ENCODE results near the gene LRRC53.

Gene LRRC53

GRCh38 chr1:74470936-74471335 is 41.5 kb downstream of the LRRC53 start:
- no peak overlapping the region for H2BK120ac ChIP-seq (ENCODE audit: insufficient read depth, low read length, poor library complexity)

DNA sequence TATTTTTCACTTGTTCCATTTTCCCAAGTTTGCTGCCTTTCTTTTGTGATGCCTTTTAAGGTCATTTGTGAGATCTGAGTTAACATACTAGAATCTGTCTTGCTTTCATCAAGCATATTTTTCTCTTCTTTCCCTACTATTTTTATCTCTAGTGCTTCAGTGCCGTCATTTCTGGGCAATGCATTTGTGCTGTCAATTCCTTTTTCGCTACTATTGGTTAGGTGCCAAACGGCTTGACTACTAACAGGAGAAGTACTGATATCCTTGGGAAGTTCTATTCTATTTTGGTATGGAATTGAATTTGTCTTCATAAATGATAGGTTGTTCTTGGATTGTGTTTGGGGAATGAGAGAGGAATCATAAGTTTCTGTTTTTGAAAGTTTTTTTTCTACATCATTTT is 42.2 kb downstream of the LRRC53 start:
- no peak overlapping the region for H3K4me3 ChIP-seq (ENCODE audit: low read depth, low read length)
- no peak overlapping the region for H3K4me2 ChIP-seq (ENCODE audit: low read length)
- H3K79me2 ChIP-seq (ENCODE audit: control insufficient read depth, insufficient read depth, low read length, poor library complexity): no peaks in the 10 kb centered on the region
- no peak overlapping the region for H3K27ac ChIP-seq (ENCODE audit: low read depth, low read length)
- no peak overlapping the region for H3K18ac ChIP-seq (ENCODE audit: low read length)
- H3K14ac ChIP-seq (ENCODE audit: low read length): no peak overlapping the region
- no peak overlapping the region for H2BK12ac ChIP-seq (ENCODE audit: low read length)
- H3K23ac ChIP-seq (ENCODE audit: low read length): no peak overlapping the region
- H2AFZ ChIP-seq (ENCODE audit: insufficient read depth, low read length, poor library complexity): no peak overlapping the region
- H2BK120ac ChIP-seq (ENCODE audit: insufficient read depth, low read length, poor library complexity): no peak overlapping the region
- no peaks in the 10 kb centered on the region for H3K4me1 ChIP-seq (ENCODE audit: control insufficient read depth in 1 of 2, insufficient read depth in 2 of 2, low read length in 2 of 2)
- H3K36me3 ChIP-seq (ENCODE audit: control insufficient read depth in 1 of 2, insufficient read depth in 2 of 2, low read length in 2 of 2): no peaks in the 10 kb centered on the region
- H4K8ac ChIP-seq (ENCODE audit: low read depth, low read length): no peak overlapping the region
- H3K79me1 ChIP-seq (ENCODE audit: low read length): no peaks in the 10 kb centered on the region
- H2BK5ac ChIP-seq (ENCODE audit: low read depth, low read length, poor library complexity): no peak overlapping the region
- no peak overlapping the region for H3K9ac ChIP-seq (ENCODE audit: low read length)
- H2AK5ac ChIP-seq (ENCODE audit: low read length): no peak overlapping the region
- H4K91ac ChIP-seq (ENCODE audit: low read depth, low read length): no peak overlapping the region
- WGBS (ENCODE audit: extremely low coverage, insufficient coverage, insufficient read length): no CpG with 5 or more reads among the region's 3 CpGs
- peaks cover 3% of the 10 kb centered on the region for H3K9me3 ChIP-seq (ENCODE audit: insufficient read depth, low read depth, low read length)
- H3K4ac ChIP-seq (ENCODE audit: low read depth, low read length): no peak overlapping the region
- H4K12ac ChIP-seq (ENCODE audit: low read depth, low read length): no peak overlapping the region
- no peak for DNase-seq
- no peaks in the 10 kb centered on the region for H3K27me3 ChIP-seq (ENCODE audit: insufficient read depth, low read length)

More at GRCh38 chr1:74470936-74471335, 41.5 kb downstream of the LRRC53 start:
- Histone ChIP-seq H3K18ac (ENCODE audit: low read length) (no peak overlapping the region), H2AK5ac (ENCODE audit: low read length) (no peak overlapping the region), H4K8ac (ENCODE audit: low read depth, low read length) (no peak overlapping the region), H3K4ac (ENCODE audit: low read depth, low read length) (no peak overlapping the region), H4K91ac (ENCODE audit: low read depth, low read length) (no peak overlapping the region), H3K9ac (ENCODE audit: low read length) (no peak overlapping the region), H3K9me3 (ENCODE audit: insufficient read depth, low read depth, low read length) (no peaks in the 10 kb centered on the region), H3K79me1 (ENCODE audit: low read length) (no peaks in the 10 kb centered on the region), H3K27me3 (ENCODE audit: insufficient read depth, low read length) (no peaks in the 10 kb centered on the region), H2BK5ac (ENCODE audit: low read depth, low read length, poor library complexity) (no peak overlapping the region), H2AFZ (ENCODE audit: insufficient read depth, low read length, poor library complexity) (no peak overlapping the region), H2BK12ac (ENCODE audit: low read length) (no peak overlapping the region), H3K79me2 (ENCODE audit: control insufficient read depth, insufficient read depth, low read length, poor library complexity) (no peaks in the 10 kb centered on the region), H3K4me3 (ENCODE audit: low read depth, low read length) (no peak overlapping the region), H4K12ac (ENCODE audit: low read depth, low read length) (no peak overlapping the region), H3K4me1 (ENCODE audit: control insufficient read depth in 1 of 2, insufficient read depth in 2 of 2, low read length in 2 of 2) (no peaks in the 10 kb centered on the region), H3K27ac (ENCODE audit: low read depth, low read length) (no peak overlapping the region), H3K14ac (ENCODE audit: low read length) (no peak overlapping the region), H3K36me3 (ENCODE audit: control insufficient read depth in 1 of 2, insufficient read depth in 2 of 2, low read length in 2 of 2) (no peaks in the 10 kb centered on the region), H3K23ac (ENCODE audit: low read length) (no peak overlapping the region), H3K4me2 (ENCODE audit: low read length) (no peak overlapping the region)
- no CpG with 5 or more reads among the region's 3 CpGs for WGBS (ENCODE audit: extremely low coverage, insufficient coverage, insufficient read length)
- DNase-seq: no peak

DNA sequence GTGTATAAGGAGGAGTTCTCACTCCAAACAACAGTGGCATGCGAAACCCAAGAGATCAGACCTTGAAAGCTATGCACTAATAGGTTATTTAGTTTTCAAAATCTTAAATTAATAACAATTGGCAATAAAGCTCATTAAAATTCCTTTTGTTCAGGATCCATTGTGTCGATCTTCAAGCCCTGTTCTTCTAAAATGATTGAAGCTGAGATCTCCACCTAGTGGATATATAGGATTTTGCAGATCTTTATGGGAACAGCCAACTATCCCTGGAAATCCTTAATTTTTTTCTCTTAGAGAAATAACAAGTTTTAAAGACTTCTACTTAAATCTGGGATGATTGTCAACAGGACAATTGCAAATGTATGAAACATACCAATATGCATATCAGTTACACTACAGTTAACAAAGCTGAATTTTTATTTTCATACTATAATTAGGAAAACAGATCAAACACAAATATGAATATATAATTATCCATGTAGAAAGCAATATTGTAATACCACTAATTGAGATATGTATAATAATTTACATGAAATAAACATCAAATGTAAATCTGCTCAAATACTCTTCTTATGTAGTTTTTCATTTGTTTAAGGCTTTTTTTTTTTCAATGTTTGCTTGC is 43.3 kb downstream of the LRRC53 start:
- Histone ChIP-seq H3K18ac (ENCODE audit: low read length) (no peak overlapping the region), H3K4me3 (ENCODE audit: low read depth, low read length) (no peak overlapping the region), H3K4me2 (ENCODE audit: low read length) (no peak overlapping the region), H3K27me3 (ENCODE audit: insufficient read depth, low read length) (no peaks in the 10 kb centered on the region), H3K9ac (ENCODE audit: low read length) (no peak overlapping the region), H2AFZ (ENCODE audit: insufficient read depth, low read length, poor library complexity) (no peak overlapping the region), H3K23ac (ENCODE audit: low read length) (no peak overlapping the region), H3K14ac (ENCODE audit: low read length) (no peak overlapping the region), H2BK120ac (ENCODE audit: insufficient read depth, low read length, poor library complexity) (no peak overlapping the region), H2BK5ac (ENCODE audit: low read depth, low read length, poor library complexity) (no peak overlapping the region), H4K91ac (ENCODE audit: low read depth, low read length) (no peak overlapping the region), H3K4me1 (ENCODE audit: control insufficient read depth in 1 of 2, insufficient read depth in 2 of 2, low read length in 2 of 2) (no peaks in the 10 kb centered on the region), H3K9me3 (ENCODE audit: insufficient read depth, low read depth, low read length) (peaks cover 5% of the 10 kb centered on the region), H3K27ac (ENCODE audit: low read depth, low read length) (no peak overlapping the region), H3K79me2 (ENCODE audit: control insufficient read depth, insufficient read depth, low read length, poor library complexity) (no peaks in the 10 kb centered on the region), H3K79me1 (ENCODE audit: low read length) (no peaks in the 10 kb centered on the region), H4K8ac (ENCODE audit: low read depth, low read length) (no peak overlapping the region), H2BK12ac (ENCODE audit: low read length) (no peak overlapping the region), H3K36me3 (ENCODE audit: control insufficient read depth in 1 of 2, insufficient read depth in 2 of 2, low read length in 2 of 2) (no peaks in the 10 kb centered on the region), H2AK5ac (ENCODE audit: low read length) (no peak overlapping the region), H3K4ac (ENCODE audit: low read depth, low read length) (no peak overlapping the region), H4K12ac (ENCODE audit: low read depth, low read length) (no peak overlapping the region)
- peak in 1 of 2 donors; percentile 80 for DNase-seq
- WGBS (ENCODE audit: extremely low coverage, insufficient coverage, insufficient read length): no CpG with 5 or more reads among the region's 2 CpGs

DNA sequence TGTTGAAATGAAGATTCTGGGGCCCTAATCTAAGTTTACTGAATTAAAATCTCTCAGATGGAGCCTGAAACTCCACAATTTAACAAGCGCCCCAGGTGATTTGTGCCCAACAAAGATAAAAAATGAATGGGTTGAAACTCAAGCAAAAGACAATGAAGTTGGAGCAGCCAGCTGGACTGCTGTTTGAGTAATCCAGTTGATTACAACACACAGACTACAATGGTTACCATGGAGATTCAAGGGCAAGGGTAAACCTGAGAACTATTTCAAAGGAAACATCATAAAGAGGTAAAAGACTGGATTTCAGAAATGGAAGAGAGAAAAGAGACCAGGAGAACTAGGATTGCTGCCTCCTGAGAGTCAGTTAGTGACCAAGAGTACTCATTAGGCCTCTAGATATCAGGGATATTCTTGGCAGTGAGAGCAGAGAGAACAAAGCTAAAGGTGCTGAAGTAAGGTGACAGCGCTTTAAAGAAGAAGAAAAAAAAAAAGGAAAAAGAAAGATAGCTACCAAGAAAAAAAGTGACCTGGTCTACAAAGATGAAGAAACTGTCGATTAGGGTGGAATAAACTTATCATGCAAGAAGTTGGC is 44.5 kb downstream of the LRRC53 start:
- Histone ChIP-seq H3K36me3 (ENCODE audit: control insufficient read depth in 1 of 2, insufficient read depth in 2 of 2, low read length in 2 of 2) (no peaks in the 10 kb centered on the region), H3K4me3 (ENCODE audit: low read depth, low read length) (no peak overlapping the region), H3K23ac (ENCODE audit: low read length) (no peak overlapping the region), H3K79me2 (ENCODE audit: control insufficient read depth, insufficient read depth, low read length, poor library complexity) (no peaks in the 10 kb centered on the region), H2BK5ac (ENCODE audit: low read depth, low read length, poor library complexity) (no peak overlapping the region), H3K27ac (ENCODE audit: low read depth, low read length) (no peak overlapping the region), H3K14ac (ENCODE audit: low read length) (no peak overlapping the region), H3K27me3 (ENCODE audit: insufficient read depth, low read length) (no peaks in the 10 kb centered on the region), H3K4me1 (ENCODE audit: control insufficient read depth in 1 of 2, insufficient read depth in 2 of 2, low read length in 2 of 2) (no peaks in the 10 kb centered on the region), H4K12ac (ENCODE audit: low read depth, low read length) (no peak overlapping the region), H3K9ac (ENCODE audit: low read length) (no peak overlapping the region), H2AFZ (ENCODE audit: insufficient read depth, low read length, poor library complexity) (no peak overlapping the region), H2BK12ac (ENCODE audit: low read length) (no peak overlapping the region), H3K79me1 (ENCODE audit: low read length) (no peaks in the 10 kb centered on the region), H4K91ac (ENCODE audit: low read depth, low read length) (no peak overlapping the region), H3K18ac (ENCODE audit: low read length) (no peak overlapping the region), H3K4ac (ENCODE audit: low read depth, low read length) (no peak overlapping the region), H2AK5ac (ENCODE audit: low read length) (no peak overlapping the region), H3K9me3 (ENCODE audit: insufficient read depth, low read depth, low read length) (peaks cover 5% of the 10 kb centered on the region), H4K8ac (ENCODE audit: low read depth, low read length) (no peak overlapping the region), H3K4me2 (ENCODE audit: low read length) (no peak overlapping the region), H2BK120ac (ENCODE audit: insufficient read depth, low read length, poor library complexity) (no peak overlapping the region)
- peak; percentile 20 to 86 for DNase-seq
- WGBS (ENCODE audit: extremely low coverage, insufficient coverage, insufficient read length): no CpG with 5 or more reads among the region's 3 CpGs
